LNCaP clone FGC (cell line): ENCODE data around the gene HSF5.
A peak's percentile ranks its signal among the peaks of the same experiment; 100 is the strongest.

Experiments
- DNase-seq: peaks from one replicate; pipeline ENCODE4 v3.0.0-alpha.2; 2011; ENCODE audit warnings: low read depth
- H3K4me3 ChIP-seq: 2 replicates; pipeline ENCODE4 v1.5.1; 2011; ENCODE audit warnings: mild to moderate bottlenecking, low read depth, low read length, control low read depth
- TF ChIP-seq, protein P1 (sequence below): IDR thresholded peaks from 2 replicates; pipeline ENCODE4 v1.5.1; 2012; ENCODE audit warnings: mild to moderate bottlenecking; ENCODE audit not compliant: control insufficient read depth, insufficient read depth; ENCODE audit errors: extremely low read depth

Gene HSF5

DNA sequence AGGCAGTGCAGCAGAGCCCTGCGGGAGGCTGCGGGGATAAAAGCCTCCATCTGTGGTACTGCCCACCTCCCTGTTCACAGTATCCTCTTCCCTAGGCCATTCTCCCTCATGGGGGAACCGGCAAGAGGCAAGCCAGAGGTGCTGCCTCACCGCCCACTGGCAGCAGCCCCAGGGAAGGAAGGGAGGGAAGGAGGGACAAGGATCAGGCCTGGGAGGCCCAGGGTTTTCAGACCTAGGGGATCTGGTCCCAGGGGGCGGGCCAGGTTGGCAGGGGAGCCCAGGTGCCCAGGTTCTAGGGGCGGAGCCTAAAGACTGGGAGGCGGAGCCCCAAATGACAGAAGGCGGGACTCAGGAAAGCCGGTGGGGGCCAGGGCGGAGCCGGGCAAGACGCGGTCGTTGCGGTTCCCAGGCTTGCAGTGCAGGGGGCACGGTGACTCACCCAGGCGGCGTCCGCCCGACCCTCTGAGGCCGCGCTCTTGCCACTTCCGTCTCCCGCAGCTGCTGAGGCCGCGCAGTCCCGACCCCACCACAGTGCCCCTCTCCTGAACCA, 29.2 kb upstream of the HSF5 start:
- no peak for DNase-seq
- peak overlapping the region; percentile 88 for H3K4me3 ChIP-seq
- TF ChIP-seq, protein P1, sequence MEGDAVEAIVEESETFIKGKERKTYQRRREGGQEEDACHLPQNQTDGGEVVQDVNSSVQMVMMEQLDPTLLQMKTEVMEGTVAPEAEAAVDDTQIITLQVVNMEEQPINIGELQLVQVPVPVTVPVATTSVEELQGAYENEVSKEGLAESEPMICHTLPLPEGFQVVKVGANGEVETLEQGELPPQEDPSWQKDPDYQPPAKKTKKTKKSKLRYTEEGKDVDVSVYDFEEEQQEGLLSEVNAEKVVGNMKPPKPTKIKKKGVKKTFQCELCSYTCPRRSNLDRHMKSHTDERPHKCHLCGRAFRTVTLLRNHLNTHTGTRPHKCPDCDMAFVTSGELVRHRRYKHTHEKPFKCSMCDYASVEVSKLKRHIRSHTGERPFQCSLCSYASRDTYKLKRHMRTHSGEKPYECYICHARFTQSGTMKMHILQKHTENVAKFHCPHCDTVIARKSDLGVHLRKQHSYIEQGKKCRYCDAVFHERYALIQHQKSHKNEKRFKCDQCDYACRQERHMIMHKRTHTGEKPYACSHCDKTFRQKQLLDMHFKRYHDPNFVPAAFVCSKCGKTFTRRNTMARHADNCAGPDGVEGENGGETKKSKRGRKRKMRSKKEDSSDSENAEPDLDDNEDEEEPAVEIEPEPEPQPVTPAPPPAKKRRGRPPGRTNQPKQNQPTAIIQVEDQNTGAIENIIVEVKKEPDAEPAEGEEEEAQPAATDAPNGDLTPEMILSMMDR, result no peak

DNA sequence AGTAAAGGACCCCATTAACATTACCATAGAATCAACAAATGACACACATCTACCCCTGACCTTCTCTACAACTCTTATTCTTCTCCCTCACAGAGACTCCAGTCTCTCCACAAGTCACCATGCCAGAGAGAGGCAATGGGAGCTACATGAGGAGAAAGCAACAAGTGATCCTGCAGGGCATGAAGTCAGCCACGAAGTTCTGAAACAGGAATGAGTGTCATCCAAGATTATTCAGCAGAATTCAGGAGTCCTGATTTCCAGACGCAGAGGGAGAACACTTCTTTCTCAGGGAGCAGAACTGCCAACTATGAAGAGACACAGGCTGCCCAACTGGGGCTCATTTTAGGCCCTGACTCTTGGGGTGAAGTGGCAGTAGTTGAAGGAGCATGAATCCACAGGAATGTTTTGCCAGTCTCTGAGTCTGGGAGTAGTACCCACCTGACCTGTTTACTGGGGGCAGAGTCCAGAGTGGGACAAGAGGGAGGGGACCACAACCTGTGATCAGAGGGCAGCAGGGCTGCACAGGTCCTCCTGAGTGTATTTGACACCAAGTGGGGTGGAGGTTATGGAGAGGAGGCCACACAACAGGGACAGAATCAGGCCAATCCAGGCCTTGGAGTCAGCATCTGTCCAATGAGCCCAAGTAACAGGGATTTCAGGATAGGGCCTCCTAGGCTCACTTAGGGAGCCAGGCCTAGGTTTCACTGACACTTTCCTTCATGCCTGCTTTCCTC, 28.6 kb upstream of the HSF5 start:
- peak overlapping the region; percentile 88 for H3K4me3 ChIP-seq
- TF ChIP-seq, protein P1, result no peak
- no peak for DNase-seq

DNA sequence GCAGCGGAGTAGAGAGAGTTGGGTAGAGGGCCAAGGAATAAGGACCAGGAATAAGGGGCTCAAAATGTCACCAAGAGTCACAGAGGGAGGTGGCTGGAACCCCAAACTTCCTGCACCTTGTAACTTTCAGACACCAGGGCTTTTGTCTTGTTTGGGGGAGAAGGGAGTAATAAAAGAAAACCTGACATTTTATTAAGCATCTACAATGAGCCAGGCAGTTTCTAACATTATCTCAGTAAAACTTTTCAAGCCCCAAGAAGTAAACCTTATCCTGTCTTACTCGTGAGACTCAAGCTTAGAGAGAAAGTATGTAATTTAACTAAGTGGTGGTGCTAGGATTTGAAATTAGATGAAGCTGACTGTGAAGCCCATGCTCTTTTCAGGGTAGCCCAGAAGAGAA, 27.1 kb upstream of the HSF5 start:
- no peak for DNase-seq
- TF ChIP-seq, protein P1, result no peak
- H3K4me3 ChIP-seq, result no peak overlapping the region

DNA sequence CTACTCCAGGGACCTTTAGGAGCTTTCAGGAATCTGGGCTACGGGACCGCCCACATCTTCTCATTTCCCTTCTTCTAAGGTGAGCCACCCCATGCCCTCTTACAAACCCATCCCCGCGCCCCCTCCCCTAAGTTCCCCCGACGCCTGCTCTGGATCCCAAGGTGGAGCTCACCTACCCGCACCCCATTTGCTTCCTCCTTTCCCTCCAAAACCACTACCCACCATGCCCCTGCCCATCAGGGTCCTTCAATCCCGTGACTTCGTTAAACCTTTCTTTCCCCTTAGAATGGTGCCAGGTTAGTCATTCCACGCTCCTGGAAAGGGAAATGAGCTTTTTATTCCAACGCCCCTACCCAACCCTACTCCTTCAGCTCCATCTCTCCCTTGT, 26.6 kb upstream of the HSF5 start:
- H3K4me3 ChIP-seq, result peak overlapping the region; percentile 86
- TF ChIP-seq, protein P1, result no peak
- no peak for DNase-seq

DNA sequence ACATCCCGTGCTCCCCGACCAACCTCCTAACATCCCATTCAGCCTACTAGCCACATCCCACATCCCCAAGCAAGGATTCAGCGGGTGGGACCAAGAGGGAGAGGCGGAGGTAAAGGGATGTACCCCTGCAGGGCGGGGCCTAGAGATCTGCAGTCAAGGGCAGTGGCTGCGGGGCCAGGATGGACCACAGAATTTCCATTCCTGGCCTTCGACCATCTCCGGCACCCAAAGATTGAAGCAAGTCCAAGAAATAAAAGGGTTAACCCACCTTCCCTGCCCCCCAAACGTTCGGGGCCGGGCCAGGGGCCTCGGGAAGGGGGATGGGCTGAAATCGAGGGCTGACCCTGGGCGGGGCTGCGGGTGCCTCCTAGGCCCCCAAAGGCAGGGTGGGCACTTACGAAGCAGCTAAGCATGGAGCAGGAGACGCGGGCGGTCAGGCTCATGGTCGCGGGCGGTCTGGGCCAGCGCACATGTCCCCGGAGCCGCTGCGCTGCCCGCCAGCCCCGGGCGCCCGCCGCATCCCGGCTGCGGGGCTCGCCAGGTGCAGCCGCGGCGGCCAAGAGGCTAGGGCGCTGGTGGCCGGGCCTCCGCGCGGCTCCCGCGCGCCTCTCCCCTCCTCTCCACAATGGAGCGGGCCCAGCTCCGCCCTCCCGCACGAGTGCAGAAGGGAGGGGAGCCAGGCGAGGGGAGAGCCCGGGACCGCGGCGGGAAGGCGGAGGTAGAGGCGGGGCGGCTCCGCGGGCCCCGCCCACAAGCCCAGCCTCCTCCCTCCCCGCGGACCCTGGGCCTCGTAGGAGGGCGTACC, 26.0 kb upstream of the HSF5 start, which contains the start of gene MTMR4:
MTMR4 (minus strand) TSS at position 674 of the 805 bp plus-strand sequence; CDS start at position 443, 231 bp downstream.
- DNase-seq, result peak; percentile 28
- TF ChIP-seq, protein P1, result no peak
- H3K4me3 ChIP-seq, result peak within 1 kb of the TSS; percentile 86

DNA sequence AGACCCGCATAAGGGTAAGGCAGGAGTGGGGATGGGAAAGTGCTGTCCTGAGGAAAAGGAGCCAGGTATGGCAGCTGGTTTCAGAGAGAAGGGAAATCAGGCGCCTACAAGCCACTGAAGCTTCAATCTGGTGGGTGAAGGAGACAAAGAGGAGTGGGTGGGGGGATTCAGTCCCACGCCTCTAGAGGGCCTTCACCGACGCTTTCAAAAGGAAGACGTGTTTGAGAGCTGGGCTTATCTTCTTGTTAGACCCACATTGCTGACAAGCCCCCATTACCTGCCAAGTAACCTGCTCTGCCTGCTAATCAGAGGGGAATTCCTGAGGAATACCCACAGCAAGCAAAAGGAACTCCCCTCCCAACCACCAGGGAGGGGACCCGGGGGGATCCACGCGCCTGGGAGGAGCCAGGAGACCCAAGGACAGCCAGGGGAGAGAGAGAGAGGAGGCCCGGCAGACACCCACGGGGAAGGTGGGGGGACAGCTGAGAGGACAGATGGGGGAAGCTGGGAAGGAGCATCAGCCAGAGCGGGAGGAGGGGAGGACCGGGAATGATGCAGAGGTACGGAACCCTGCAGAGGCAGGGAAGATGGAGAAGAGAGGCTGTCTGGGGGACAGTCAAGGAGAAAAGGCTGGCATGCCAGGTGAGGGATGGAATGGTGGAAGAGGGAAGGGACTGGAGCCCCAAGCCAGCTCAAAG, 25.2 kb upstream of the HSF5 start:
- H3K4me3 ChIP-seq, result peak overlapping the region; percentile 86
- TF ChIP-seq, protein P1, result no peak
- DNase-seq, result no peak
